HG02870 (cell line): ENCODE measurements around the gene IRX4.

Experiments used
- ATAC-seq: cut with Tn5 transposase; IDR thresholded peaks from one replicate; pipeline ENCODE4 v1.9.1; 2021; ENCODE audit warnings: mild to moderate bottlenecking, moderate library complexity; ENCODE audit not compliant: unreplicated experiment

Gene IRX4

DNA sequence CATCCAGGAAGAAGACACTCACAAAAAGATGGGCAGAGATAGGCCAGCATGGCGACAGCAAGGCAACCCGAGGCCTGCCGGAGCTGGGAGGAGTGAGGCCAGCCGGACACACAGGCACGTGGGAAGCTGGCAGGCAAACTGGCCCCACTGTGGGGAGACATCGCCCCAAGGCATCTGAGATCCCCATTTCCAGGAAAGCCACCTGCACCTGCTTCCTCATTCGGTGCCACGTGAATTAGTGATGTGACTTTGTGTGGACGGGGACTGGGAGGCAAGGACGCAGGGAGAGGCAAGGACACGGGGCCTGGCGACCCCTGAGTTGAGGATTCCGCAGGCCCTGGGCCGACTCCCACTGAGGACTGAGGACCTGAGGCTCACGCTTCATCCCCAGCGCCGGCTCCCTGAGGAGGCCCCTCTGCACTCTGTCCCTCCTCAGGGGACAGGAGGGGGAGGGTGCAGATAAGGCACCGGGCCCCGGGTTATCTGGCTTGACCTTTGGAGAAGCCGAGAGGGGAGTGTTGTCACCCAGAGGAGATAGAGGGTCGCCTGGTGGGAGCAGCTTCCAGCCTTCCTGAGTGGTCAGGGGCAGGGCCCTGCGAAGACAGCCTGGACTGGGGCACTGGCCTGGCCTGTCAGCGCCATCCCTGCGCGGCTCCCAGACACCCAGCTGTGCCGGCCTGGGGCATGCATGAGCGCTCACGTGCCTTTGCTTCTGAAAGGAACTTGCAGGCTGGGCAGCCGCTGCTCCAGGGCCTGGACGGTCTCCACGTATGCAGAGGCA is 41.8 kb downstream of the IRX4 start:
- ATAC-seq = no peak

DNA sequence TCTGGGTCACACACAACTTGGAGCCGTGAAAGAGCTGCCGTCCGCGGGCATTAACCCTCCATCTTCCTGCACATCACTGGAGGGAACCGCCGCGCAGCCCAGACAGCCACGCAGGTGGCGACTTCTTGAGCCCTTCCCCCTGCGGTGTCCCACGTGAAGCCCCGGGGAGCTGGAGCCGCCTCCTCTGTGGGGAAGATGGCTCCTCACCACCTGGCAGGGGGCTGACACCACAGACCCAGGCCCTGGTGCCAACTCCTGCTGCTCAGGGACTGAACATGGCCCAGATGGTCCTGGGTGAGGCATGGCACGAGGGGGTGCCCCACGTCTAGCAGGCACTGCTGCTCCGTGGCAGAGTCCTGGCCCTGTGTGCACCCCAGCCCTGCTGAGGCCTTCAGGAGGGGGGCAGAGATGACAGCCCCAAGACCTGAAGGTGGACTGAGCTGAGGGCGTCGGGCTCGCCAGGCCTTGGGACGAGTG is 42.6 kb downstream of the IRX4 start:
- ATAC-seq = no peak

DNA sequence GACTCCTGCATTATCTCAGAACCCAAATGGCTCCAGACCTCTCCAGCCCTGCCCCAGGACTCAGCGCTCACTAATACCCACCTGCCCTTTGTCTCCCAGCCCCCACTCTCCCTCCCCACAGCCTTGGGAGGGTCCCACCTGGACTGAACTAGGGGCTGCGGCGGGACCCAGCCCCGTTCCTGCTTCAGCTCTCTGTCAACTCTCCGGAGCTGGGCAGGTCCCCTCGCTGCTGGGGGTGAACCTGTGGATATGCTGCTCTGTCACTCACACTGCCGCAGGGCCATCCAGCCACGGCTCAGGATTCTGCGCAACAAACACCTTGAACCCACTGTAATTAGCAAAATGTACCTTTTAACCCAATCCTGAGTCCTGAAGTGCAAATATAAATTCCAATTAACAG is 44.7 kb downstream of the IRX4 start:
- no peak for ATAC-seq

- ATAC-seq = no peak
These were observed 45.5 kb downstream of the IRX4 start for GRCh38 chr5:1836891-1837880.

DNA sequence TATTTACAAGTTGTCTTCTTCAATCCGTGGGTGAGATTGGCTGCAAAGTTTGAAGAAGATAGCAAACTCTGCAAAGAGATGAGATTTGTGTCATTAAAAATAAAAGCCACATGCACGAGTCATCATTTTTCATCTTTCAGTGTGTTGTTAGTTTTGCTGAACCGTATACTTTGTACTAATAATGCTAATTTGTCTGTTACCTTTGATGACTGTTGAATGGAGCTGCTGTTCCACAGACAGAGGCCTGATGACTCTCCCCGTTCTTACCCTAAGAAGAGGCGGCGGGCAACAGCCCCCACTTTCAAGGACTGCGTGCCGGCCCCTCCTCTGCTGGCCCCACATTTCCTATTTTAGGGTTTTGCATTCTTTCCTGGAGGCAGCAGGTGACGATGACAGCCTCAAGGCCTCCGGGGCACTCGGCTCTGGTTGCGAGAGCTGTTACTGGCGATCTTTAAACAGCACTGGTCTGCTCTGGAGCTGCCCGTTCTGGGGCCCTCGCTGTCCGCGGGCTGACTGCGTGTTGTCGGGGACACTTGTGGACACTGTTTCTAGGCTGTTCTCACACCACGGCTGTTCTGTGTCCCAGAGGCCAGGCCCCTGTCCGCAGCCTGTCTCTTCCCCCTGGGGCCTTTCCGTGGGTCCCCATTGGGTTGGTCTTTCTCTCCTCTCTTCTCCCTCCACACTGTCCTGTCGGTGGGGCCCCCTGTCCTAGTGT is 46.4 kb downstream of the IRX4 start:
- ATAC-seq = no peak

- ATAC-seq = no peak
These were observed 47.3 kb downstream of the IRX4 start for GRCh38 chr5:1835431-1835830.

DNA sequence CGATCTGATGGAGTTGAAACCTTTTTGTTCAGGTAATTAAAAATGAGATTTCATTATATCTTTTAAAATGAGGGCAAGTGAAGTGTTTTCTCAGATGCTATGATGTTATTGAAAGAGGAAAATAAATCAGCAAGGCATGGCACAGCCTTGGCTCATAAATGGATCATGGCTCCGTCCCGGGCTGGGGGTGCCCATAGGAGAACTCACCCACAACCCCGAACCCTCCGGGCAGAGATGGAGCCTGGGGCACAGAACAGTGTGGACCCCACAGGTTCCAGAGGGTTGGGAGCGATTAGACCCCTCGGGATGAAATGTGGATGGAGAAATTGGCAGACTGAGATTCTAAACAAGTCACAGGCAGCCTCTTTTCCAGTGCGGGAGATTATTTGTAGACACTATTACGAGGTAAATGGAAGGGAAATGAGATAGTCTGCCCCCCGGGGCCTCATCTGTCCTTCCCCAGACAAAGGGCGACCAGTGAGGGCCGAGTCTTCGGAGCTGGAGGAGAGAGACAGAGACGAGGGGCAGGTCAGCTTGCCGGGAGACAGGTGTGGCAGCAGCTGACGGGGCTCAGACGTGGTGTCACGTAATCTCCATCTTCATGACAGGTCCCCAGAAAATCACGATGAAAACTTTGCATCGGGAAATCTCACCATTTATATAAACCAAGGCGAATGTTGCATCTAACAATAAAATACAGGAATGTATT is 47.9 kb downstream of the IRX4 start:
- no peak for ATAC-seq

DNA sequence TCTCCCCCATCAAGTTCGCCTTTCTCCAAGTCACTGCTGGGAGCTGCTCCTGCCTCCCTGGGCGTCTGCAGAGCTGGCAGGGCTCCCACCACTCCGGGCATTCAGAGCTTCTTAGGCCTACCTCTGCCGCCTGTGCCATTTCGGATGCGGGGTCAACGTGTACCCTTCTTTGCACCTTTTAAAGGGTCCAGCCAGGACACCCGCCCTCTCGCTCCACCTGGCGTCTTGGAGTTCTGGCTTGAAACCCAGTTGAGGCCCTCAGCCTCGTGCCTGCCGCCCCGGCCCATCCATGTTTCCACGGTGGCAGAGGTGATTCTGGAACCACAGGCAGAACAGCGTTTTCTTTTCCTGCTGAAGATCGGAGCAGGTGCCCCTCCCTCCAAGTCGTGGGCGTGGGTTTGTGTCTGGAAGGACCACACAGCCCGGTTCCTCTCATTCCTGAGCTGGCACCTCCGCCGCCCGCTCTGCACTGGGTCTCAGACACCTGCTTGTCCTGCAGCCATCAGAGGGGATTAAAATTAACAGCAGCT is 48.6 kb downstream of the IRX4 start:
- no peak for ATAC-seq

GRCh38 chr5:1833264-1834021 is 49.3 kb downstream of the IRX4 start:
- no peak for ATAC-seq

DNA sequence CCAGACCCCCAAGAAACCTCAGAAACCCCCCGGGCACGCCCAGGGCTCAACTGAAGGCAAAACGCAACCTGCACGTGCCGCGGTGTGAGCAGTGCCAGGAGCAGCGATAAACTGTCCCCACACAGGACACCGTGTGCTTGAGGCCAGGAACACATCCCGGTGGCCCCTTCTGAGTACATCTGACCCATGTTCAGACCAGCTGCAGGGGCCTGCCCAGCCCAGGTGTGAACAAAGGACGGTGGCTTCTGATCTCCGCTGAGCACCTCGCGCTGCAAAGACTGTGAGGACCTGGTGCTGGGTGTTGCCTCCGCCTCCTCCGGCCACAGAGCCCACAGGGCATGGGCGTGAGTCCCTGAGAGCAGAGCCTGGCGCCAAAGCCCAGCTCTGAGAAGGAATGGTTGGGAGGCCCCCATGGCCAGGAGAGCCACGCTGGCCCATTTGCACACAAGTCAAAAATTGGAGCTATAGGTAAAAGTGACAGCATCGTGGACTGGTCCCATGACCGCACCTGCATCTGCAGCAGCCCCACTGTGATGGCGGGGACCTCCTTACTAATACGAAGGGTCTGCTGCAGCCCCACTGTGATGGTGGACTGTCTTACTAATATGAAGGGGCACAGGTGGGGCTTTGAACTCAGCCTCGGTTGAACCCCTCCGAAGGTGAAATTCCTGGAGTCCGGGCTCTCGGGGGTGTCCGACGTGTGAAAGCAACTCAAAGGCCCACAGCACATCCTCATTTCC is 50.0 kb downstream of the IRX4 start:
- ATAC-seq = no peak

- no peak for ATAC-seq
These were observed 50.9 kb downstream of the IRX4 start for GRCh38 chr5:1831677-1832313.

DNA sequence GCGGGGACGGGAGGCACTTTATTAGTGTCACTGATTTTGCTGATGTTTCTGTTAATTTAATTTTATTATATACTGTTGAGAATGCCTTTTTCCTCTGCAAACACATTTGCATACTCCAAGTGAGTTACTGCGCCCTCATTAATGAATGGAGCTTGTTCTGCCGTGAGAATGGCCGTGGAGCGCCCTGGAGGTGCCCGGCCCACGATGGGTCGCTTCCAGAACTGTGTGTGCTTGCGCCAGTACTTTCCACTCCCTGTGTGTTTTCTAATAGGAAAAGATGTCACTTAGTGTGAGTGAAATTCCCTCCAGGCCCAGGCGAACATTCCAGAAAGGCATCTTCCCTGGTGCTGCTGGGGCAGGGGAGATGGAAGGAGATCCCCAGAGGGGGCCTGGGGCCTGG is 51.5 kb downstream of the IRX4 start:
- no peak for ATAC-seq

DNA sequence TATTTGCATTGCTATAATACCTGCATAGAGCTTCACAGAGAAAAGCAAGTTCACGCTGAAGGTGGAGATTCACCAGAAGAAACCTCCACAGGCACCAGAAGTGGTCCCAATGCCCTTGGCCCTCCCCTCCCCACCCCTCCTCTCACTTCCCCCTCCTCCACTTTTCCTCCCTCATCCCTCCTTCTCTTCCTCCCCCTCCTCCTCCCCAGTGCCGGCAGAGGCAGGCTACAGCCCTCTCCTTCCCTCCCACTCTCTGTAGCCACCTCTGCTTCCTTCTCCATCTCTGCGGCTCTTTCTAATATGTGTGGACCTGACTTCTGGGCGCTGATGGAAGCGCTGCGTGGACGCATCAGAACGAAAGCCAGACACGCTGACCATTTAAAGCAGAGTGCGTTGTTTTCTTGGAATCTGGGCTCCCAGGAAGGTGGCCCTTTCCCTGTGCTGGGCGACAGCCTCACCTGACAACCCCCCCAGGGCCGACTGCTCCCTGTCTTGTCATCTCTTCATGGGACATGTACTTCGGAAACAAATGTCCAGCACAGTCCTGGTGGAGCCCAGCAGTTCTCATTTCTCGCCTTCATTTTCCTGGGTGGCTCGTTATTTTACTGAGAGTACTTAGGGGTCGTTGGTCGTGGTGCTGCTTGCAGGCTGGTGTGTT is 52.0 kb downstream of the IRX4 start:
- ATAC-seq = no peak

- ATAC-seq = no peak
These were observed 54.8 kb downstream of the IRX4 start for GRCh38 chr5:1827886-1828397.
